Fibroblast of lung (primary cell): ENCODE data around the gene KCNE2. TPM values are rescaled to one million over a fixed set of nuclear protein-coding genes. Genes with fewer than 3 reads are reported as not detected.

Experiments
- DNase-seq, 2 donors: peaks; one replicate each; pipeline versions ENCODE4 v3.0.0 to v3.0.0-alpha.2; 2010; ENCODE audit warnings: low read depth in 2 of 2
- H2AFZ ChIP-seq: 2 replicates; pipeline ENCODE4 v1.5.1; 2012; ENCODE audit warnings: low read length, control low read depth, inconsistent platforms
- H3K27ac ChIP-seq: 2 replicates; pipeline ENCODE4 v1.5.1; 2011; ENCODE audit warnings: low read length, control low read depth; ENCODE audit not compliant: insufficient read depth
- H3K27me3 ChIP-seq: 2 replicates; pipeline ENCODE4 v1.5.1; 2011; ENCODE audit warnings: mild to moderate bottlenecking, low read length; ENCODE audit not compliant: control insufficient read depth, insufficient read depth
- H3K36me3 ChIP-seq: 2 replicates; pipeline ENCODE4 v1.5.1; 2011; ENCODE audit warnings: low read length; ENCODE audit not compliant: control insufficient read depth, insufficient read depth
- H3K4me1 ChIP-seq: 2 replicates; pipeline ENCODE4 v1.5.1; 2011; ENCODE audit warnings: low read length; ENCODE audit not compliant: control insufficient read depth, insufficient read depth; ENCODE audit errors: extremely low read depth
- H3K4me2 ChIP-seq: 2 replicates; pipeline ENCODE4 v1.5.1; 2011; ENCODE audit warnings: low read length, control low read depth; ENCODE audit not compliant: insufficient read depth; ENCODE audit errors: extremely low read depth
- H3K4me3 ChIP-seq, 4 experiments: fragments of 200-600 bp in 1 of 4; sonication (generic) in 1 of 4; replicated peaks in 1 of 4; 2 replicates each; pipeline ENCODE4 v1.5.1; 2011 to 2016; ENCODE audit warnings: low read length in 4 of 4, low read depth in 3 of 4, mild to moderate bottlenecking in 3 of 4, control low read depth in 2 of 4, inconsistent platforms in 1 of 4, mixed read lengths in 1 of 4; ENCODE audit not compliant: insufficient read depth in 1 of 4; ENCODE audit errors: control extremely low read depth in 1 of 4
- H3K79me2 ChIP-seq: 2 replicates; pipeline ENCODE4 v1.5.1; 2012; ENCODE audit warnings: mild to moderate bottlenecking, low read length, inconsistent platforms; ENCODE audit not compliant: control insufficient read depth, insufficient read depth
- H3K9ac ChIP-seq: 2 replicates; pipeline ENCODE4 v1.5.1; 2011; ENCODE audit warnings: mild to moderate bottlenecking, low read length, control low read depth; ENCODE audit not compliant: insufficient read depth
- H3K9me3 ChIP-seq: 2 replicates; pipeline ENCODE4 v1.5.1; 2012; ENCODE audit warnings: low read depth, low read length; ENCODE audit not compliant: control insufficient read depth, insufficient read depth
- H4K20me1 ChIP-seq: 2 replicates; pipeline ENCODE4 v1.5.1; 2011; ENCODE audit warnings: low read length; ENCODE audit not compliant: control insufficient read depth, insufficient read depth; ENCODE audit errors: extremely low read depth
- EZH2 ChIP-seq: IDR thresholded peaks from 2 replicates; pipeline ENCODE4 v1.5.1; 2012; ENCODE audit warnings: low read length, control low read depth, mild to moderate bottlenecking; ENCODE audit errors: missing control alignments
- polyA plus RNA-seq, 2 donors: library from polyadenylated mRNA; depleted of rRNA in 1 of 2; stranded (reverse) in 1 of 2; unstranded in 1 of 2; fragments of >200 nt; gene quantifications; 2 replicates each; pipeline ENCODE4 v1.2.1, GENCODE V29; 2011 to 2012; ENCODE audit warnings: missing spikeins in 1 of 2
- total RNA-seq: library from RNA; depleted of rRNA; stranded (reverse); fragments of >200 nt; gene quantifications from 2 replicates; pipeline ENCODE4 v1.2.1, GENCODE V29; 2014
- TF ChIP-seq, protein P1 (sequence below), 2 donors: IDR thresholded peaks in 1 of 2; conservative IDR thresholded peaks in 1 of 2; 1 replicate in 1 of 2; 2 replicates in 1 of 2; pipeline ENCODE4 v1.5.1; 2011 to 2012; ENCODE audit warnings: low read length in 2 of 2, control low read depth in 1 of 2, inconsistent platforms in 1 of 2, low read depth in 1 of 2, mild to moderate bottlenecking in 1 of 2

KCNE2 gene
- total and polyA plus RNA-seq, 2 donors (not counting 1 experiment from before 2014, with no cell fraction given), result 0.17 TPM; not detected in 1

DNA sequence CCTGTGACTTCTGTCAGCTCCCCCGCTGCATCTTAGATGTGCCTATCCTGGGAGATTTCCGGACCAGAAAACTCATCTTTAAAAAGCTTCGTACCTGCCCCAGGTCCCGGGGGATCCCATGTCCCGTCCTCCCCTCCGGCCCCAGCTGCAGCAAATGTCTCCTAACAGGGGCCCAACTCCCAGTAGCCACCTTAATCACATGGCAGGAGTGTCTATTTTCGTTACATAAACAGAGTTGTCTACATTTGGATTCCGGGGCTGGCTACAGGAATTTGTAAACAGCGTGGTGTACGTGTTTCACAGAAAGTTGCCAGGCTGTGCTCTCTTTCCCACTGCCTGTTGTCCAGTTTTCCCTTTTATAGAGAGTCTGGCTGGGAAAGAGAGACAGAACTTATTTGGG is 17.9 kb upstream of the KCNE2 start:
- Histone ChIP-seq H3K27ac (no peak overlapping the region), H3K4me2 (peak overlapping the region; percentile 32), H3K79me2 (no peaks in the 10 kb centered on the region), H3K4me1 (peaks cover 7% of the 10 kb centered on the region), H3K9ac (no peak overlapping the region), H3K27me3 (no peaks in the 10 kb centered on the region), H4K20me1 (no peaks in the 10 kb centered on the region), H3K9me3 (no peaks in the 10 kb centered on the region), H3K36me3 (no peaks in the 10 kb centered on the region), H2AFZ (no peak overlapping the region), H3K4me3 (no peak overlapping the region)
- DNase-seq, result peak in 1 of 2 donors; percentile 49
- TF ChIP-seq EZH2, result no peak
- TF ChIP-seq, protein P1, sequence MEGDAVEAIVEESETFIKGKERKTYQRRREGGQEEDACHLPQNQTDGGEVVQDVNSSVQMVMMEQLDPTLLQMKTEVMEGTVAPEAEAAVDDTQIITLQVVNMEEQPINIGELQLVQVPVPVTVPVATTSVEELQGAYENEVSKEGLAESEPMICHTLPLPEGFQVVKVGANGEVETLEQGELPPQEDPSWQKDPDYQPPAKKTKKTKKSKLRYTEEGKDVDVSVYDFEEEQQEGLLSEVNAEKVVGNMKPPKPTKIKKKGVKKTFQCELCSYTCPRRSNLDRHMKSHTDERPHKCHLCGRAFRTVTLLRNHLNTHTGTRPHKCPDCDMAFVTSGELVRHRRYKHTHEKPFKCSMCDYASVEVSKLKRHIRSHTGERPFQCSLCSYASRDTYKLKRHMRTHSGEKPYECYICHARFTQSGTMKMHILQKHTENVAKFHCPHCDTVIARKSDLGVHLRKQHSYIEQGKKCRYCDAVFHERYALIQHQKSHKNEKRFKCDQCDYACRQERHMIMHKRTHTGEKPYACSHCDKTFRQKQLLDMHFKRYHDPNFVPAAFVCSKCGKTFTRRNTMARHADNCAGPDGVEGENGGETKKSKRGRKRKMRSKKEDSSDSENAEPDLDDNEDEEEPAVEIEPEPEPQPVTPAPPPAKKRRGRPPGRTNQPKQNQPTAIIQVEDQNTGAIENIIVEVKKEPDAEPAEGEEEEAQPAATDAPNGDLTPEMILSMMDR (conservative IDR thresholded peaks at IDR 0.05 in 1 of 2, IDR thresholded peaks at IDR 0.05 in 1 of 2; ENCODE audit: low read depth in 1 of 2, low read length in 2 of 2), result no peak

DNA sequence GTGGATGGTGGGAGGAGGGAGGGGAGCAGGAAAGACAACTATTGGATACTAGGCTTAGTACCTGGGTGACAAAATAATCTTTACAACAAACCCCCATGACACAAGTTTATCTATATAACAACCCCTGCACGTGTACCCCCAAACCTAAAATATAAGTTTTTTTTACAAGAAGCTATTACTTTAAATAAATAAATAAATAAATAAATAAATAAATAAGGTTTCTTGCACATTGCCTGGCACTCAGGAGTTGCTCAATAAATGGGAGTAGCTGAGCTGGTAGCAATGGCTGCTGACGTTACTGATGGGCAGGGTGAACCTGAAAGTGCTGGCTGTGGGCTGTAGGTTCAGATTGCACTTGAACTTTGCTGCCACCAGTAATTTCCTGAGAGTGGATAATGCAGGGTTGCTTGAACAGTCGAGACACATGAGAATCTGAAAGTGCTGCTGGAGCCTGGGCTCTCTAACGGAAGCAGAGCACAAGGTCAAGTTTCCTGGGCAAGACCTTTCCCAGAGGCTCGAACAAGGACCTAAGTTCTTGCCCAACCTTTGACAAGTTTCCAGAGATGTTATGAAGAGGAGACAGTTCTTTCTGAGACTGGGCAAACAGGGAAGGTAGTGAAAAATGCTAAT is 14.8 kb upstream of the KCNE2 start:
- Histone ChIP-seq H3K36me3 (no peaks in the 10 kb centered on the region), H2AFZ (no peak overlapping the region), H3K4me1 (peaks cover 7% of the 10 kb centered on the region), H3K4me2 (no peak overlapping the region), H4K20me1 (no peaks in the 10 kb centered on the region), H3K27me3 (no peaks in the 10 kb centered on the region), H3K9ac (no peak overlapping the region), H3K4me3 (no peak overlapping the region), H3K79me2 (no peaks in the 10 kb centered on the region), H3K9me3 (no peaks in the 10 kb centered on the region), H3K27ac (no peak overlapping the region)
- DNase-seq, result no peak
- no peak for TF ChIP-seq EZH2
- TF ChIP-seq, protein P1 (conservative IDR thresholded peaks at IDR 0.05 in 1 of 2, IDR thresholded peaks at IDR 0.05 in 1 of 2; ENCODE audit: low read depth in 1 of 2, low read length in 2 of 2), result no peak

DNA sequence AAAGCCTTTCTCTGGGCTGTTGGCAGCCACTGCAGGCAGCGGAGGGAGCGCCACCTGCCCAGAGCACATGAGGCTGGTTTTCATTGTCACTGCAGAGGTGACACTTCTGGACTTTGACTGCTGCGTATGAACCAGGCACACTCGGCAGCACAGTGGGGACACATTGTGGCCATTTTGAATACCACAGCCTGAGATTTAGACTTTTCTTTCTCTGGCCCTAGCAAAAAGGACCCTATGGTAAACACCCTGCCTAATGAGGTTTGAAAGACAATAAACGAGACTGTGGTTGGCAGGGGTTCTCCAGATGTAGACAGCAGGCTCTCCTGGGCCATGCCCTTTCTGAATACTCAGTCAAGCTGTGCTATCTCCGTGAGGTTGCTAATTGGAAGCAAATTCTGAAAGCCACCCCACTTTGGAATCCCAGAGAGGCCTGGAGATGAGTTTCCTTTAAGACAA is 12.0 kb upstream of the KCNE2 start:
- Histone ChIP-seq H3K9me3 (no peaks in the 10 kb centered on the region), H3K27me3 (no peaks in the 10 kb centered on the region), H2AFZ (no peak overlapping the region), H3K9ac (no peak overlapping the region), H3K79me2 (no peaks in the 10 kb centered on the region), H3K36me3 (no peaks in the 10 kb centered on the region), H3K4me3 (no peak overlapping the region), H4K20me1 (no peaks in the 10 kb centered on the region), H3K4me2 (no peak overlapping the region), H3K4me1 (no peaks in the 10 kb centered on the region), H3K27ac (no peak overlapping the region)
- peak; percentile 13 to 41 for DNase-seq
- TF ChIP-seq, protein P1 (conservative IDR thresholded peaks at IDR 0.05 in 1 of 2, IDR thresholded peaks at IDR 0.05 in 1 of 2; ENCODE audit: low read depth in 1 of 2, low read length in 2 of 2), result peak; percentile 57 to 66
- TF ChIP-seq EZH2, result no peak
